Mesenchymal stem cell (in vitro differentiated cells and primary cell): ENCODE measurements around the gene KIF18B.

Source experiments
- DNase-seq: peaks from one replicate; pipeline ENCODE4 v3.0.0-alpha.2; 2013
- H2AFZ ChIP-seq: one replicate; pipeline ENCODE4 v1.6.1; 2013; ENCODE audit warnings: low read depth, mild to moderate bottlenecking, control low read depth, inconsistent platforms, low read length, moderate library complexity
- H2AK5ac ChIP-seq: 2 replicates; pipeline ENCODE4 v1.6.1; 2013; ENCODE audit warnings: low read length, moderate library complexity, mild to moderate bottlenecking, inconsistent platforms; ENCODE audit not compliant: severe bottlenecking
- H2BK120ac ChIP-seq: one replicate; pipeline ENCODE4 v1.6.1; 2013; ENCODE audit warnings: low read depth, mild to moderate bottlenecking, inconsistent platforms, low read length, moderate library complexity
- H2BK12ac ChIP-seq, 2 experiments: one replicate each; pipeline ENCODE4 v1.6.1; 2013; ENCODE audit warnings: inconsistent platforms in 2 of 2, low read length in 2 of 2, mild to moderate bottlenecking in 2 of 2, moderate library complexity in 2 of 2, control low read depth in 1 of 2
- H2BK15ac ChIP-seq: one replicate; pipeline ENCODE4 v1.6.1; 2013; ENCODE audit warnings: mild to moderate bottlenecking, low read depth, inconsistent platforms; ENCODE audit not compliant: poor library complexity, severe bottlenecking
- H2BK5ac ChIP-seq: 2 replicates; pipeline ENCODE4 v1.6.1; 2013; ENCODE audit warnings: low read depth, mild to moderate bottlenecking, low read length, control low read depth, inconsistent platforms; ENCODE audit not compliant: poor library complexity, severe bottlenecking
- H3K14ac ChIP-seq, 2 experiments: one replicate each; pipeline ENCODE4 v1.6.1; 2013; ENCODE audit warnings: inconsistent platforms in 2 of 2, low read length in 2 of 2, control low read depth in 1 of 2, mild to moderate bottlenecking in 1 of 2, moderate library complexity in 1 of 2
- H3K18ac ChIP-seq, 2 experiments: one replicate each; pipeline ENCODE4 v1.6.1; 2013; ENCODE audit warnings: inconsistent platforms in 2 of 2, low read length in 2 of 2, control low read depth in 1 of 2, low read depth in 1 of 2, mild to moderate bottlenecking in 1 of 2
- H3K23ac ChIP-seq, 2 experiments: one replicate each; pipeline ENCODE4 v1.6.1; 2013; ENCODE audit warnings: inconsistent platforms in 2 of 2, low read length in 2 of 2, mild to moderate bottlenecking in 2 of 2, moderate library complexity in 2 of 2, control low read depth in 1 of 2
- H3K27ac ChIP-seq: 2 replicates; pipeline ENCODE4 v1.5.1; 2013; ENCODE audit warnings: mild to moderate bottlenecking, moderate library complexity, low read length, control low read depth, inconsistent platforms; ENCODE audit not compliant: poor library complexity, severe bottlenecking
- H3K27me3 ChIP-seq, 2 experiments: 2 replicates each; pipeline versions ENCODE4 v1.6.1 to v1.7.0; 2013; ENCODE audit warnings: low read length in 2 of 2, mild to moderate bottlenecking in 2 of 2, moderate library complexity in 2 of 2, control low read depth in 1 of 2, inconsistent platforms in 1 of 2; ENCODE audit not compliant: control insufficient read depth in 1 of 2, insufficient read depth in 1 of 2
- H3K36me3 ChIP-seq, 2 experiments: 2 replicates each; pipeline versions ENCODE4 v1.6.1 to v1.7.0; 2013; ENCODE audit warnings: low read length in 2 of 2, control low read depth in 1 of 2, inconsistent platforms in 1 of 2, low read depth in 1 of 2, mild to moderate bottlenecking in 1 of 2; ENCODE audit not compliant: insufficient read depth in 2 of 2, control insufficient read depth in 1 of 2
- H3K4ac ChIP-seq, 2 experiments: one replicate each; pipeline ENCODE4 v1.6.1; 2013; ENCODE audit warnings: inconsistent platforms in 2 of 2, low read length in 2 of 2, mild to moderate bottlenecking in 2 of 2, moderate library complexity in 2 of 2, control low read depth in 1 of 2, low read depth in 1 of 2
- H3K4me1 ChIP-seq: 2 replicates; pipeline ENCODE4 v1.6.1; 2013; ENCODE audit warnings: low read depth, low read length, control low read depth; ENCODE audit not compliant: control insufficient read depth, insufficient read depth
- H3K4me2 ChIP-seq: 2 replicates; pipeline ENCODE4 v1.6.1; 2013; ENCODE audit warnings: low read length, mild to moderate bottlenecking, inconsistent platforms; ENCODE audit not compliant: poor library complexity, severe bottlenecking
- H3K4me3 ChIP-seq, 2 experiments: 2 replicates each; pipeline versions ENCODE4 v1.5.1 to v1.7.0; 2013; ENCODE audit warnings: low read length in 2 of 2, mild to moderate bottlenecking in 2 of 2, control low read depth in 1 of 2, low read depth in 1 of 2; ENCODE audit not compliant: insufficient read depth in 1 of 2
- H3K79me1 ChIP-seq: replicated peaks from 2 replicates; pipeline ENCODE4 v1.6.1; 2013; ENCODE audit warnings: mild to moderate bottlenecking, control low read depth, low read length, inconsistent platforms; ENCODE audit not compliant: poor library complexity, severe bottlenecking
- H3K9ac ChIP-seq: 2 replicates; pipeline ENCODE4 v1.7.0; 2013; ENCODE audit warnings: mild to moderate bottlenecking, low read length, moderate library complexity
- H3K9me3 ChIP-seq: 2 replicates; pipeline ENCODE4 v1.7.0; 2013; ENCODE audit warnings: mild to moderate bottlenecking, low read length; ENCODE audit not compliant: control insufficient read depth
- H4K8ac ChIP-seq: one replicate; pipeline ENCODE4 v1.6.1; 2013; ENCODE audit warnings: inconsistent platforms, mild to moderate bottlenecking, low read length, moderate library complexity
- H4K91ac ChIP-seq: one replicate; pipeline ENCODE4 v1.6.1; 2013; ENCODE audit warnings: mild to moderate bottlenecking, low read length, inconsistent platforms
- WGBS: methylation state at CpG from one replicate; pipeline ENCODE4 v1.1.7; 2013; ENCODE audit warnings: mixed read lengths; 5-methylcytosine and 5-hydroxymethylcytosine counted together

Gene KIF18B

DNA sequence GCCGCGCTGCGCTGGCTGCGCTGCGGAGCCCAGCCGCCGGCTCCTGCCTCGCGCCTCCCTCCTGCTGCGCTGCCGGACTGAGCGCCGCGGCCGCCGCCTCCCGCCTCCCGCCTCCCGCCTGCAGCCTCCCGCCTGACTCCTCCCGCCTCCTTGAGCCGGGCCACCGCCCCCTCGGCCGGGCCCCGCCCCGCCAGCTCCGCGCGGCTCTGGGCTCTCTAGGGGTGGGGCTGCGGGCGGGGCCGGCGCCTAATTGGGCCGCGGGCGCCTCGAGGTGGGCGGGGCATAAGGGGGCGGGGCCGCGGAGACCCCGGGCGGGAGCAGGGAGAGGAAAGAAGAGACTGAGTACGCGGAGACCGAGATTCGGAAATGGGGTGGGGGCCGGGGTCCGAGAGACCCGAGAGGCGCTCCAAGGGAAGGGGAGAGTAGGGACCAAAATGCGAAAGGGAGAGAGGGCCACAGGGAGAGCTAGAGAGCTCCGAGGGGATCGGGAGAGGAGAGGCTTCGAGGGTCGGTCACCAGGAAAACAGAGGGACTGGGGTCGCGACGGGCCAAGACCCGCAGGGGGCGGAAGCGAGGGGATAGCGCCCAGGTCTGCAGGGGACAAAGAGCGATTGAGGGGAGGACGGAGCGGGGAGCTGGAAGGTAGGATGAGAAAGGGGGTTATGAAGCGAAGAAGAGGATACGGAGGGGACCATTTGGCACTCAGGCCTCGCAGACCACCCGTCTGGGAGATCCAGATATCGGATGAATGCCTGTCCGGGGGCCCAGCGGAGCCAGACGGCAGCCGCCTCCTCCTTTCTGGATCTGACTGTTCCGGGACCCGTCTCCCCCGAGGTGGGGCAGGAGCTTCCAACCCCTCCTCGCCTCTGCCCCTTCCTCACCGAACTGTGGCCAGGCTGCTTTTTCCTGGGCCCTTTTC, 20.9 kb upstream of the KIF18B start, which contains the start of gene C1QL1:
C1QL1 (minus strand) TSS at position 79 of the 919 bp plus-strand sequence. CDS start 255 bp downstream, outside the sequence.
- peak within 1 kb of the TSS; percentile 38 for H2BK15ac ChIP-seq
- H3K14ac ChIP-seq, result peak within 1 kb of the TSS in 1 of 2 experiments; percentile 98
- no peak within 1 kb of the TSS for H4K8ac ChIP-seq
- peak within 1 kb of the TSS; percentile 98 for H3K4me2 ChIP-seq
- WGBS, result 2% methylated on average over 72 of the region's 81 CpGs
- peak; percentile 91 for DNase-seq
- H3K4me3 ChIP-seq, result peak within 1 kb of the TSS; percentile 42 to 79
- H3K18ac ChIP-seq, result peak within 1 kb of the TSS in 1 of 2 experiments; percentile 87
- H3K79me1 ChIP-seq, result no peaks in the 10 kb centered on the region
- no peak within 1 kb of the TSS for H2BK120ac ChIP-seq
- H2AFZ ChIP-seq, result peak within 1 kb of the TSS; percentile 70
- H3K27ac ChIP-seq, result no peak within 1 kb of the TSS
- peak within 1 kb of the TSS in 1 of 2 experiments; percentile 99 for H3K23ac ChIP-seq
- peak within 1 kb of the TSS; percentile 20 for H2BK5ac ChIP-seq
- peak within 1 kb of the TSS in 1 of 2 experiments; percentile 56 for H2BK12ac ChIP-seq
- no peaks in the 10 kb centered on the region for H3K36me3 ChIP-seq
- no peak within 1 kb of the TSS for H4K91ac ChIP-seq
- H3K27me3 ChIP-seq, result peaks cover 45 to 56% of the 10 kb centered on the region in 2 experiments
- H3K9me3 ChIP-seq, result no peaks in the 10 kb centered on the region
- H3K4ac ChIP-seq, result peak within 1 kb of the TSS in 1 of 2 experiments; percentile 57
- peaks cover 36% of the 10 kb centered on the region for H3K4me1 ChIP-seq
- H2AK5ac ChIP-seq, result no peak within 1 kb of the TSS
- H3K9ac ChIP-seq, result peak within 1 kb of the TSS; percentile 43

GRCh38 chr17:44967907-44968224, 20.3 kb upstream of the KIF18B start:
- 1% methylated on average over 16 of the region's 47 CpGs for WGBS

DNA sequence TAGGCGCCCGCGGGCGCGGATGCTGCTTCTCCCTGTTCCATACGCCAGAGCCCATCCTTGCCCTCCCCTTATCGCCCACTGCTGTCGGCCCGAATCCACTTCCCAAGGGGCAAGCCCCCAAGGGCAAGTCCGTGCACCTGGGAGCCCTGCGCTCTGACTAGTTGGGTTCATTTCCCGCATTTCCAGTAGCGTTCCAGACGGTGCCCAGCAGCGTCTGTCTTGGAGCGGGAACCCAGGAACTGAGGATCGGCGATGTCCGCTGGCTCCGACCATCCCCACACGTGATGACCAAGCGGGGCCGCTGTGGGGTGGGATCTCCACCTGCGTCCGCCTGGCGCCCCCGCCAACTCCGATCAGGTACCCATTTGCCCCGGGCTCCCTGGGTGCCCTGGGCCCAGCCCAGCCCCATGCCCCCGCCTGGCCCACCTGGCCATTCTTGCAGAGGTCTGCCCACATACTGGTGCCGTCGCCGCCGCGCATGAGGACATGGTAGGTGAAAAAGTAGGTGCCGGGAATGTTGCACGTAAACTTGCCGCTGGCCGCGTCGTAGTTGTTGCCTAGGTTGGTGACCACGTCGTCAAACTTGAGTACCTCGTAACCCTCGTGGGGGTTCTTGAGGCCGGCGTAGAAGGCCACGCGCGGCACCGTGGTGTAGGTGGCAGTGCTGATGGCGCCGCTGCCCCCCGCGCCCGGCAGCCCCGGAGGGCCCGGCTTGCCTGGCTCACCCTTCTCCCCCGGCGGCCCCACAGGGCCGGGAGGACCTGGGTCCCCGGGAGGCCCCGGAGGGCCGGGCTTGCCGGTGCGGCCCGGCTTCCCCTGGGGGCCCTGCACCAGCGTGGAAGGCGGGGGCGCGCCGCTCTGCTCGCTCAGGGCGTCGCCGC, 19.7 kb upstream of the KIF18B start:
- 9% methylated on average over 65 of the region's 76 CpGs for WGBS
- peaks cover 35% of the 10 kb centered on the region for H3K4me1 ChIP-seq
- no peak overlapping the region for H3K18ac ChIP-seq
- H3K27me3 ChIP-seq, result peaks cover 45 to 56% of the 10 kb centered on the region in 2 experiments
- no peak for DNase-seq
- peak overlapping the region in 1 of 2 experiments; percentile 11 for H3K23ac ChIP-seq
- H2BK15ac ChIP-seq, result no peak overlapping the region
- no peak overlapping the region for H3K14ac ChIP-seq
- H3K4me2 ChIP-seq, result peak overlapping the region; percentile 61
- no peak overlapping the region for H3K9ac ChIP-seq
- no peak overlapping the region for H2AK5ac ChIP-seq
- no peak overlapping the region for H4K8ac ChIP-seq
- no peak overlapping the region for H2BK5ac ChIP-seq
- no peaks in the 10 kb centered on the region for H3K9me3 ChIP-seq
- H2BK120ac ChIP-seq, result no peak overlapping the region
- H3K4ac ChIP-seq, result no peak overlapping the region
- no peak overlapping the region for H3K27ac ChIP-seq
- H2BK12ac ChIP-seq, result peak overlapping the region in 1 of 2 experiments; percentile 56
- H3K36me3 ChIP-seq, result no peaks in the 10 kb centered on the region
- H2AFZ ChIP-seq, result no peak overlapping the region
- H4K91ac ChIP-seq, result no peak overlapping the region
- H3K79me1 ChIP-seq, result no peaks in the 10 kb centered on the region
- peak overlapping the region in 1 of 2 experiments; percentile 17 for H3K4me3 ChIP-seq

More at GRCh38 chr17:44967907-44968224, 20.3 kb upstream of the KIF18B start:
- H2AFZ ChIP-seq, result no peak overlapping the region
- no peak for DNase-seq
- no peaks in the 10 kb centered on the region for H3K36me3 ChIP-seq
- H3K4ac ChIP-seq, result no peak overlapping the region
- no peak overlapping the region for H2BK5ac ChIP-seq
- H2BK12ac ChIP-seq, result no peak overlapping the region
- no peak overlapping the region for H3K27ac ChIP-seq
- H3K14ac ChIP-seq, result no peak overlapping the region
- H3K4me3 ChIP-seq, result no peak overlapping the region
- H3K9me3 ChIP-seq, result no peaks in the 10 kb centered on the region
- H3K27me3 ChIP-seq, result peaks cover 45 to 56% of the 10 kb centered on the region in 2 experiments
- H3K23ac ChIP-seq, result no peak overlapping the region
- no peak overlapping the region for H3K18ac ChIP-seq
- no peak overlapping the region for H4K8ac ChIP-seq
- no peak overlapping the region for H4K91ac ChIP-seq
- H2BK15ac ChIP-seq, result no peak overlapping the region
- no peaks in the 10 kb centered on the region for H3K79me1 ChIP-seq
- H2AK5ac ChIP-seq, result no peak overlapping the region
- H3K4me2 ChIP-seq, result peak overlapping the region; percentile 61
- H2BK120ac ChIP-seq, result no peak overlapping the region
- no peak overlapping the region for H3K9ac ChIP-seq
- H3K4me1 ChIP-seq, result peaks cover 36% of the 10 kb centered on the region
